Activated T-cell treated with anti-CD3 and anti-CD28 coated beads, Interleukin-2, amount 50 U/mL, for 48 hours (primary cell): ENCODE results near the gene KRTAP12-4.

Source experiments
- DNase-seq, 2 experiments: peaks; one replicate each; pipeline ENCODE4 v3.0.0-alpha.2; 2020

KRTAP12-4 gene

DNA sequence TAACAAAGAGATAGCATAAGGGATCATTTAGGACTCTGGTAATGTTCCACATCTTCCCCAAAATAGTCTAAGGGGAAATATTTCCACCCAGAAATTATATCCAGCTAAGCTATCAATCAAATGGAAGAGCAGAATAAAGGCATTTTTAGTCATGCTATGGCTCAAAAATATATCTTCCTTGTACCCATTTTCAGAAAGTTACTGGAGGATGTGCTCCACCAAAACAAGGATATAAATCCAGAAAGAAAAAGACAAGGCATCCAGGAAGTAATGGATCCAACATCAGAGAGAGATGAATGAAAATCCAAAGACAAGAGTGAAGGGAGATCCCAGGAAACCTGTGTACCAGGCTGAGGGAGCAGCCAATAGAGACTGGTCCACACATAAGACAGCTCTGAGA, 45.3 kb downstream of the KRTAP12-4 start:
- DNase-seq, result no peak

DNA sequence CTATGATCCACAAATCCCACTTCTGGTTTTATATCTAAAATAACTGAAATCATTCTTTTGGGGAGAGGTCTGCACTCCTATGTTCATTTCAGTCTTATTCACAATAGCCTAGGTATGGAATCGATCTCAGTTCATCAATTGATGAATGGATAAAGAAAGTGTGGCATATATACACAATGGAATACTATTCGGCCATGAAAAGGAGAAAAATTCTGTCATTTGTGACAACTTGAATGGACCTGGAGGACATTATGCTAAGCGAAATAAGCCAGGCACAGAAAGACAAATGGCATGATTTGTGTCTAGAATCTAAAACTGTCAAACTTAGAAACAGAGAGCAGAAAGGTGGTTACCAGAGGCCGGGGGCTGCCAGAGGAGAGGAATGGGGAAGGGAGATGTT, 48.0 kb downstream of the KRTAP12-4 start:
- no peak for DNase-seq
